HG02973 (cell line): ENCODE results near the gene INTS11.
A peak's percentile ranks its signal among the peaks of the same experiment; 100 is the strongest.

Experiments used
- ATAC-seq: cut with Tn5 transposase; IDR thresholded peaks from one replicate; pipeline ENCODE4 v1.9.1; 2021; ENCODE audit warnings: moderate library complexity; ENCODE audit not compliant: unreplicated experiment

INTS11 gene

DNA sequence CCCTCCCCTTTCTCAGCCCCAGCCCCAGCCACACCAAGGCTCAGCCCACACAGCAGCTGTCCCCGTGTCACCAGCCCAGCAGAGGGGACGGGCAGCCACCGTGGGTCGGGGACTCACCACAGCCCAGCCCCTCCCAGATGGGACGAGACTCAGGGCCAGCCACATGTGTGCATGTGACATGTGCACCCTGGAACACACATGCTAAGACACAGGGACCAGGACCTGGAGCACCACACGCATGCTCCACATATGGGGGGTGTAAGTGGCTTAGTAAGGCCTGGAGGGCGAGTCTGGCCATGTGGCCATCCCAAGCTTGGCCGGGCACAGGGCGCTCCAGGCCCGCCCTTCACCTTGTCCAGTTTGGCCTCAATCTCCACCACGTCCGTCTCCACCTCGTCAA, 20.7 kb downstream of the INTS11 start:
- ATAC-seq = no peak

DNA sequence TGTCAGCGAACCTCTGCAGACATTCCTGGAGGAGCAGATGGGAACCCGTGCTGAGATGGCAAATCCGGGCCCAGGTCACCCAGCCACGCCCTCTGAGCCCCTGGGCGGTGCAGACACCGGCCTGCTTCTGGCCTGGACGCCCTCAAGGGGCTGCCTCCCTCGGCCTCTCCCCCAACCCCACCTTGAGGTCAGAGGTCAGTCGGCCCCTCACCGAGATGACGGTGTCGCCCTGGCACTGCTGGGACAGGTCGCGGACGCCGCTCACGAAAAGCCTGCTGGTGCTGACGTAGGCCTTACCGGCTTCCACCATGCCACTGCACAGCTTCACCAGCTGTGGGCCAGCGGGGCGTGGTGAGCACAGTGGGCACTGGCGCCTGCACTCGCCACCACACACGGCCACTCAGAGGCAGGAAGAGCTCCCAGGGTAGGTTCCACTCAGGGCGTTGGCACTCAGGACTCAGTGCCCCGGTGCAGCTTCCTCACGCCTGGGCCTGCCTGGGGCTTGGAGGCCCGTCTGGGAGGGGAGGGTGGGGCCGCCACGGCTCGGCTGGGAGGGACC, 21.4 kb downstream of the INTS11 start:
- ATAC-seq = no peak

DNA sequence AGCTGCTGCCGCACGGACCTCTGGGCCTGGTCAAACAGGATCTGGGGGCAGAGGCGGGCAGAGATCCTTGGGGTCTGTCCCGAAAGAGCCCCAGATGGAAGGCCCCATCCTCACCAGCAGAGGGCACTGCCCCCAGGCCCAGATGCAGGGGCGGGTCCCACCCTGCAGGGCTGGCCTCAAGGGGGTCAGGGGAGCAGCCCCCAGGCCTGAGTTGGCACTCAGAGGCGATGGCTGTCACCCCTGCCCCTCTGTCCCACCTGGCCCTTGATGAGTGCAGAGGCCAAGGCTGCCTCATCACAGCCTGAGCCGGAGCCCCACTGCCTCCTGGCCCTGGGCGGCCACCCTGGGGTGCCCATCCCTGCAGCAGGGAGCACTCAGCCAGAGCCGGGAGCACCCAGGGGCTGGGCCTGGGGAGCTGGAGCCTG, 22.4 kb downstream of the INTS11 start:
- ATAC-seq = no peak

DNA sequence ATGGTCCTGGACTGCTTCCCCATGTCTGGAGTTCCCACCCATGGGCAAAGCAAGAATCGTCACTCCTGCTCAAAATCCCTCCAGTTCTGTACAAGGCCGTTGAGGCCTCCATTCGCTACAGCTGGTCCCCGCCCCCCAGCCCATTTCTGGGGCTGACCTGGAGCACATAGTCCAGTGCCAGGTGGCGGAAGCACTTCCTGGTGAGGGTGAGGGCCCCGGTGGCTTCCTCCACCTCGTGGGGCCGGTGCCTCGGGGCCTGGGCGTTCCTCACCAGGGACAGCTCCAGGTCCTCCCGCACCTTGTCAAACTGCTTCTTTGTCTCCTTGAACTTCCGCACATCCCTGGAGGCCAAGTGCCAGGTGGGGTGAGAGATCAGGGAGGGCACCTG, 24.1 kb downstream of the INTS11 start:
- ATAC-seq = no peak

DNA sequence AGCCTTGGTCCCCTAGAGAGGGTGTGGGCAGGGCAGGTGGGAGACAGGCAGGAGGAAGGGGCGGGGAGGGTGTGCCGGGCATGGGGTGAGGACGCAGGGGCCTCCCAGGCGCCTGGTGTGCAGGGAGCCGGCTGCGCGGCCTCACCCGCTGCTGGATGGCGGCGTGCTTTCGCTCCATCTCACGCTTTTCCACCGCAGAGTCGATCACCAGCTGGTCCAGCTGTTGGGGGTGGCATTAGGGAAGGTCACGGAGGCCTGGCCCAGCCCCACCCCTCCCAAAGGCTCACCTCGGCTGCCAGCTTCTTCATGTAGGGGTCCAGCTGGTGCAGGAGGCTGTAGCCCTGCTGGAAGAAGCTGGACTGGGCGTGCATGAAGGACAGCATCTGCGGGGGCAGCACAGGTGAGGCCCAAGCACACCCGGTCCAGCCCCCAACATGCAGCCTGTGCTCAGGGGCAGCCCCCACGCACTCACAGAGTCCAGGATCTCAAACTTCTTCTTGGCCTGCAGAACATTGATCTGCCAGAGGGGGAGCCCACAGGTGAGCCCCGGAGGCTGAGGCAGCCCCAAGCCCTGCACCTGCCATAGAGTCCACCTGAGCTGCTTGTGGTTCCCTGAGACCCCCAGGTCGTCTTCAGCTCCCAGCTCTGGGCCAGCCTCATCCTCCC, 24.6 kb downstream of the INTS11 start:
- ATAC-seq = peak; percentile 41

DNA sequence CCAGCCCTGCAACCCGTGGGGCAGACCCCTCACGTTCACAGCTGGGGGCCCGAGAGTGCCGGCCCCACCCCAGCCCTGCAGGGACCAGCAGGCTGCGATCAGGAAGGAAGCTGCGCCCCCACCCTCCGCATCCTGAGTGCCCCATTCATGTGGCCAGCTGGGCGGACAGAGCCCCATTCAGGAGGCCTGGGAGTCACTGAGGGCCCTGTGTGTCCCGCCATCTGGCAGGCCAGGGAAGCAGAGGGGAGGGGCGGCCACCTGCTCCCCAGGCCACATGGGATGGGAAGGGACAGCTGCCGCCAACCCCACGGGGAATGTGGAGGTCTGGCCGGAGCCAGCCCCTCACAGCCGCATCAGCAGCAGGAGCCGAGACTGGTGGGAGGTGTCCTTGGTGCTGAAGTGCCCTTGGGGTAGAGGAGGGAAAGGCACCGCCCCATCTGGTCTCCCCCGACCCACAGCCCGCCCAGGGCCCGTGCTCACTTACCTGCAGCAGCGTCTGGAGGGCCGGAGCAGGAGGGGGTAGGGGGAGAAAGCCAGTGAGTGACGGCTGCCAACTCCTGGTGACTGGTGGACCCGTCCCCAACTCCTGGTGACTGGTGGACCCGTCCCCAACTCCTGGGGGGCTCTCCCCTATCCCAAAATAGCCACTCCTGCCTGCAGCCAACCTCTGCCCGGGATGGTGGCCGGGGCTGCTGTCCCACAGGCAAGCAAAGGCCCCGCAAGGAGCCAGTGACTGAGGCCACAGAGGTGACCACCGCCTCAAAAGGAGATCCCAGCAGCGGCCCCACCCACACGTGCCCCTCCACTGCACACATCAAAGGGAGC, 25.4 kb downstream of the INTS11 start:
- no peak for ATAC-seq

DNA sequence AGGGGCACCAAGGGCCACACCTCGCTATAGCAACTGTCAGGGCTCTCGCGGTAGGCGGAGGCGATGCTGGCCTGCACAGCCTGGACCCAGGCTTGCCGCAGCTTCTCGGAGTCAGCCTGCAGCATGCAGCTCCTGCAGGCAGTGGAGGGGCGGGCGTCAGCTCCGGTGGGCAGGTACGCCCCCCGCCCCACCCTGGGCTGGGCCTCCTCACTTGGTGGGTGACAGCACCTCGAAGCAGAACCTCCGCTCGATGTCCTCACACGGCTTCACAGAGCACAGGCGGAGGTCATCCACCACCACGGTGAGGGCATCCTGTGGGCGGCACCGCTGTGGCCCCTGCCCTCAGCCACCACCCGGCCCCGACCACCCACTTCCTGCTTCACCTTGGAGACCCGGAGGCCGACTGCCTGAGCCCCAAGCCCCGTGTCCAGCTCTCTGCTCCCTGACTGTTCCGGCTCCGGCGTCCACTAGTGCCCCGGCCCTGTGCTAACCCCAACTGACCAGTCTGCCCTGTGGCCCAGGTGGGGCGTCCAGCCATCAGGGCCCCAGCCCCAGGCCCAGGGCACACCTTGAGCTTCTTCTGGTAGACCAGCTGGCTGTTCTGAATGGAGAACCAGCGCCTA, 26.5 kb downstream of the INTS11 start:
- no peak for ATAC-seq

DNA sequence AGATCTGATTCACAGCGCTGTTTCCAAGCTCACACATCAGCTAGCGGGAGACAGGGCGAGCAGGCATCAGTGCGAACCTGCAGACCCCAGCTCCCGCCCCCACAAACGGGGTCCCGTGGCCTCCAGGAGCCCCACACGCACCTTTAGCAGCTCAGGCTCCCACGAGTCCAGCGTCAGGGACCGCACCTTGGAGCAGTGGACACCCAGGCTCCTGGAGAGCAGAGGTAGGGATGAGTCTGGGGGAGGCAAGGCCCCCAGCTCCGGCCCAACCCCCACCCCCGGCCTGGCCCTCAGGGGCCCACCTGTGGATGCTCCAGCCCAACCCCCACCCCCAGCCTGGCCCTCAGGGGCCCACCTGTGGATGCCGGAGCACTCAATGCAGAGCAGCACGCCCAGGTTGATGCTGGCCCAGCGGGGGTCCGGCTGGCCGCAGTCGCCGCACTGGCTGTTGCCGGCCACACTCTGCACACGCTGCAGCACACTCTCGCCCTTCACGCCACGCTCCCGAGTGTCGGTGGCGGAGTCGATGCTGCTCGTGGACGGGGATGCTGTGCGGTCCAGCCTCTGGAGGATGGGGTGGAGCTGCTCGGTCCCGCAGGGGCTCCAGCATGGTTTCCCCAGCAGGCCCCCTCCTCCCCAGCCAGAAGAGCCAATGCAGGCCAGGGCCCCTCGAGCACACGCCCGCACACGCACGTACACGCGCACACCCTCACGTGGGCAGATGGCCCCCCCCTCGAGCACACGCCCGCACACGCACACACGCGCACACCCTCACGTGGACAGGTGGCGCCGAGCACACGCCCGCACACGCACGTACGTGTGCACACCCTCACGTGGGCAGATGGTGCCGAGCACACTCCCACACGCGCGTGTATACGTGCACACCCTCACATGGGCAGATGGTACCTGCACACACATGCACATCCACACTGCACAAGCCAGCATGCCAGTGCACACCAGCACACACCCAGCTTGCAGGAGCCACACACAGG, 28.1 kb downstream of the INTS11 start:
- ATAC-seq = no peak

DNA sequence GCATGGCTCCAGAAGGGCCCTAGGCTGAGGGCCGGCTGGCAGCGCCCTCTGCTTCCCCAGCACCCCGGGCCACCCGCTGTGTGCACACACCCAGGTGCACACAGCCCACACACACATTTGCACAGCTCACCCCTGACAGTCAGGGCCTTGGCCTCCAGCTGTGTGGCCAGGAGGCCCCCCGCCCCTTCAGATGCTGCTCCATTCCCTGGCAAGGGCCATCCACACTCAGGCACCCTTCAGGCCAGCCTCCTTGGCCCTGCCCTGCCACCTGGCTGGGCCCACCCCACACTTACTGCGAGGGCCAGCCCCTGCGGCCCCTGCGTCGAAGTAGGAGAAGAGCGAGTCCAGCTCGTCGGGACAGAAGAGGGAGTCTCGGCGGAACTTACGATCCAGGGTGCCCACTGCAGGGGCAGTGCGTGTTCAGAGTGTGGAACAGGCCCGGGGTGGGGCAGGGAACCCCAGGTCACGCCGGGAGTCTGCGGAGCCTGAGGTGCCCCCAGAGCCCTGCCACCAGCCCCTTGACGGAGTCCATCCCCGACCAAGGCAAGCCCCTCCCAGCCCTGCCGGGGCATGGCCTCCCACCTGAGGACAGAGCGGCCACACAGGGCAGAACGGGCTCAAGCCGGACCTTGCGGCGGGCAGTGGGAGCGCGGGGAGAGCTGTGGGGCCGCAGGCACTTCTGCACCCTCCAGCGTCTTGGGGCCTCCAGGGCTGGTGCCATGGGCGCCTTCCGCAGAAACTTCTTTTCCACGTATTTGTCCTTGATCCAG, 29.1 kb downstream of the INTS11 start:
- ATAC-seq = no peak

DNA sequence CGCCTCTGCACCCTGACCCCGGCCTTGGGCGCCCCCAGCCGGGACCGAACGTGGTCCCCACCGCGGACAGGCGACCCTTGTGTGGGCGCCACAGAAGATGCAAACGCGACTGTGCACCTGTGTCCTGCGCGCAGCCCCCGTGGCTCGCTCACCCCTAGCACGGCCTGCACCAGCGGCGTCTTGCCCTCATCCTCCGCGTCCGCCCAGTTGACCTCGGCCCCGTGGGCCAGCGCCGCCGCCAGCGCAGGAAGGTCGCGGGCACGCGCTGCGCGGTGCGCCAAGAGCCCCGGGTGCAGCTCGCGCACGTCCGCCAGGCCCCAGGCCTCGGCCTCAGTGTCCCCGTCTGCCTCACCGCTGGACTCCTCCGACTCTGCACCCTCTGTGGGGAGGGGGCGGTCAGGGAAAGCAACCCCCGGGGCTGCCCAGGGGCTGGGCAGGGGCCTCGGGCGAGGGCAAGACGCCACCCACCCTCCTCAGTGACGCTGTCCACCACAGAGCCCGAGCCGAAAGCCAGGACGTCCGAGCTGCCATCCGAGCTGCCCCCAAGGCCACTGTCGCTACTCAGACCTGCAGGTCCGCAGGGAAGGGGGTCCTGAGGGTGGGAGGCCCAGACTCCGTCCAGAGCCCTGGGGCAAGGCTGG, 30.1 kb downstream of the INTS11 start:
- no peak for ATAC-seq

DNA sequence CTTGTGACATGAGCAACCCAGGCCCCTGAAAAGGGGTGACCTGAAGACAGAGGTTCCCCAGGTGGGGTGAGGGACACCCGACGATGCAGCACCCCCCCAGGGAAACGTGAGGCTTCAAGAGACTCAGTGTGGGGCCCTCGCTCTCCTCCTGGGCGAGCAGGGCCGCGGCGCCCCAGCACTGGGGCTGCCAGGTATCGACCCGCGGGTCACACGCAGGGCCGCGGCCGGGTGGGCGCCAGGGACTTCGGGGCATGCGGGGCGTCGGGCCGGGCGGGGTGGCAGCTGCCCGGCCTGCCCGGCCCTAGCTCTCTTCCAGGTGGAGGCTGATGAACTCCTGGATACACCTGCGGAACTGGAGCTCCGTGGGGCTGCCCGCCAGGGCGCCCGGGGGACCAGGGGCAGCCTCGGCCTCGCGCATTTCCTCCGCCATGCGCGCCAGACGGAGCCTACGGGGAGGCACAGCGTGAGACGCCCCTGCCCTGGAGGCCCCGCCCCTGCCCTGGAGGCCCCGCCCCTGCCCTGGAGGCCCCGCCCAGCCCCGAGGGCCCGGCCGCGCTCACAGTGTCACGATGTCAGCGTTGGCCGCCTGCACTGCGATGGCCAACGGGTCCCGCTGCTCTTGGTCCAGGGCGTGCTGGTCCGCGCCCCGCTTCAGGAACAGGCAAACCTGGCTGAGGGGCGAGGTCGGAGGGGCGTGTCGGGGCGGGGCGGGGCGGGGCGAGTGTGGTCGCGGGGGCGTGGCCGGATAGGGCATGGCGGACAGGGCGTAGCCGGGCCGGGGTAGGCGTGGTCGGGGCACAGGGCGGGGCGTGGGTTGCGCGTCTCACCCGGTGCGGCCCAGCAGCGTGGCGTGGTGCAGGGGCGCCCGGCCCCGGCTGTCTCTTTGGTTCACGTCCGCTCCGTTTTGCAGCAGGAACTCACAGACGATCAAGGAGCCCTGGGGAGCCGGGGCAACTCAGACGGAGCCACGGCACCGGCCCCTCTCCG, 30.9 kb downstream of the INTS11 start:
- ATAC-seq = no peak

DNA sequence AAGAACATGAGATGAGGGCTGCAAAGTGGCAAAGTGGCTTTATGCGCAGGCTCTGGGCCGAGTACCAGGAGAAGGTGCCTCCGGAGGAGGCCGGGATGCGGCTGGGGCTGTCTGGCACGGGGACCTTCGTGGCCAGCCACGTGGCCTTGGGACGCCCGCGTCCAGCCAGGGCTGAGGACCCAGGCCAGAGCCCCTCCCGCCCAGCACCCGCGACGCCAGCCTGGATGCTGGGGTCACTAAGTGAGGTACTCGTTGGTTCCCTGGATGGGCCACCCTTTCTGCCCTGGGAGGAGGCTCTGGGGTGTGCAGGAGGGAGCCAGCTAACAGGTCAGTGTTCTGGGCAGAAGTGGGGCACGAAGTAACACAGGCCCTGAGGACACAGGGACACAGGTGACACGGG, 31.6 kb downstream of the INTS11 start:
- no peak for ATAC-seq

DNA sequence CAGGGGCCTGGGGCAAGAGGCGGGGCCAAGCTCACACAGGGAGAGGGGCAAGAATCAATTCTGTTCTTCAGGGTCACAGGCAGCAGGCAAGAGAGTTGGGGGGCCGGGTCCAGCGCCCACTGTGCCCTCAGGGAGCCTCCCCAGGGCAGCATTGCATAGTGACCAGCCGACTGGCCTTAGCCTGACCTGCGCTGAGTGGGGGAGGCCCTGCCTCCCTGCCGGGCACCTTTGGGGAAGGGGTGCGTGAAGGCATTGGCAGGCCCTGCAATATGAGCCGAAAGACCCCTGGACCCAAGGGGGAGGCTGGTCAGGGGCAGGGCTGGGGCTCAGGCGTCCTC, 32.0 kb downstream of the INTS11 start:
- ATAC-seq = no peak

DNA sequence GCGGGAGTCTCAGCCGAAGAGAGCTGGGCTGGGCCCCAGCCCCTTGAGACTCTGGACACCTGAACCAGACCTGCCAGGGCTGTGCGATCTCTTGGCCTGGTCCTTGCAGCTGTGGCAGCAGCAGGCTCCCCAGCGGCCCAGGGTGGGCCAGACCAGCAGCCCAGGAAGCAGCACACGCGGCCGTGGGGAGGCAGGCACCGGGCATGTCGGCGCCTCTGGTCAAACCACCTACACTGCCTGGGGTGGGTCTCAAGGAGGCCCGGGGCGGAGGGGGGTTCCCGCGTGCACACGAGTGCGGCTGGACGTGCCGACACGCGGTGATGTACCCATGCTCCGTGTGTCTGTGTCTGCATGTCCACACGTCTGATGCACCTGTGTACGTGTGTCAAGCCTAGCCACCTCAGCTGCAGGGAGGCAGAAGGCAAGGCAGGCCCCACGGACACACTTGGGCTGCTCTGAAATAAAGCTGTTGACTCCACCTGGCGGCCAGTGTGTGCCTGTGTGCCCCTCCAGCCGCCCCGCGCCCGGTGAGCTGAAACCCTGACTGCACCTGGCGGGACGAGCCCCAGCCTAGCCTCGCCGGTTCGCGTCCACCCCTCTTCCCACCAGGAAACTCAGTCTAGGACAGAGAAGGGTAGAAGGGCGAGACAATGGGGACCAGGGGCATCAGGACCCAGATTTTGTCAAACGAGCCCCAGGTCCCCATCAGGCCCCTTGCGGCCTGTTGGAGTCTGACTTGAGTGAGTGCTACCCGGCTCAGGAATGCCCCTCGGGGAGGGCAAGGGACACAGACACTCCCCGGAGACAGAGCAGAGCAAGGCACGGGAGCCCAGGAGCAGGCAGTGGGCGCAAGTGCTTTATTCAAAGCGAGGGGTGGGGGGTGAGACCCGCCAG, 32.7 kb downstream of the INTS11 start:
- ATAC-seq = no peak

DNA sequence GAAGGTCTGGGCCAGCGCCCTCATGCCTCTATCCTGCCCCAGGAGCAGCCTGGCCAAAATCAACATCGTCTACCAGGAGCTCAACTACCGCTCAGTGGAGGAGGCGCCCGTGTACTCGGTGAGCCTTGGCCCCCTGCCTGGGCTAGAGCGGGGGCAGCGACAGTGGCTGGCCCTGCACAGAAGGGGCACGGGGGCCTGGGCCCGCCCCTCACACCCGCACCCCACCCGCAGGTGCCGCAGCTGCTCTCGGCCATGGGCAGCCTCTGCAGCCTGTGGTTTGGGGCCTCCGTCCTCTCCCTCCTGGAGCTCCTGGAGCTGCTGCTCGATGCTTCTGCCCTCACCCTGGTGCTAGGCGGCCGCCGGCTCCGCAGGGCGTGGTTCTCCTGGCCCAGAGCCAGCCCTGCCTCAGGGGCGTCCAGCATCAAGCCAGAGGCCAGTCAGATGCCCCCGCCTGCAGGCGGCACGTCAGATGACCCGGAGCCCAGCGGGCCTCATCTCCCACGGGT, 33.4 kb downstream of the INTS11 start:
- no peak for ATAC-seq

DNA sequence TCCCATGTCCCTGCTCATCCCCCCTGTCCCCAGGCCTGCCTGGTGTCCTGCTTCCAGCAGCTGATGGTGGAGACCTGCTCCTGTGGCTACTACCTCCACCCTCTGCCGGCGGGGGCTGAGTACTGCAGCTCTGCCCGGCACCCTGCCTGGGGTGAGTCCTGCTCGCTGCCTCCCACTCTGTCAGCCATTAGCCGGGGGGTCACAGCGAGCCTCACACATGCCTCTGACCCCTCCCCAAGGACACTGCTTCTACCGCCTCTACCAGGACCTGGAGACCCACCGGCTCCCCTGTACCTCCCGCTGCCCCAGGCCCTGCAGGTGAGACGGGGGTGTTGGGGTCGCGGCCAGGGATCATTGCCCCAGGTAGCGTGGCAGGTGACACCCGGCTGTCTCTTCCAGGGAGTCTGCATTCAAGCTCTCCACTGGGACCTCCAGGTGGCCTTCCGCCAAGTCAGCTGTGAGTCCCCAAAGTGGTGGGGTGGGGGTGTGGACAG, 34.2 kb downstream of the INTS11 start:
- ATAC-seq = no peak
